NCI-H128 (cell line): ENCODE data around the gene EFCC1.
A peak's percentile ranks its signal among the peaks of the same experiment; 100 is the strongest.

Source experiments
- DNase-seq: peaks from one replicate; lab custom pipeline; 2025; ENCODE audit not compliant: unreplicated experiment; lab: John Stamatoyannopoulos, UW

EFCC1 gene, protein sequence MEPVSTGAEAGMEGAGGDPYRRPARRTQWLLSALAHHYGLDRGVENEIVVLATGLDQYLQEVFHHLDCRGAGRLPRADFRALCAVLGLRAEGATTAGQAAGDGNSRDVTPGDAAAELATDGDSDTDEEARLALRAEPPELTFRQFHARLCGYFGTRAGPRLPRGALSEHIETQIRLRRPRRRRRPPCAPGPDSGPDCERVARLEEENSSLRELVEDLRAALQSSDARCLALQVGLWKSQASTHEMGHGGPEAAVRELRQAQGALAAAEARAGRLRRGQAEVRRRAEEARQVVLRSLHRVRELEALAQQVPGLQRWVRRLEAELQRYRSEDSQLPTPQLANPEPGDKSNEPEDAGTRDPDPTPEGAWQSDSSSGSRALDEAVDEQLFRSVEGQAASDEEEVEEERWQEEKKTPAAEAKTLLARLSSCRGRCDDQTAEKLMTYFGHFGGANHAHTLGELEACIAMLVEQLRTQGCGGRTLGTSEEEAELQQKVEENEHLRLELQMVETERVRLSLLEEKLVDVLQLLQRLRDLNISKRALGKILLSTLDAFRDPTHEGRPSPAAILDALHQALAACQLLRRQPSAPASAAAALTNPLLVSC

GRCh38 chr3:129001101-129001805, at the start of gene EFCC1:
Gene EFCC1, plus strand, starts transcription at chr3:129001304. Its CDS starts 325 bp downstream, at chr3:129001629.
- DNase-seq = no peak

DNA sequence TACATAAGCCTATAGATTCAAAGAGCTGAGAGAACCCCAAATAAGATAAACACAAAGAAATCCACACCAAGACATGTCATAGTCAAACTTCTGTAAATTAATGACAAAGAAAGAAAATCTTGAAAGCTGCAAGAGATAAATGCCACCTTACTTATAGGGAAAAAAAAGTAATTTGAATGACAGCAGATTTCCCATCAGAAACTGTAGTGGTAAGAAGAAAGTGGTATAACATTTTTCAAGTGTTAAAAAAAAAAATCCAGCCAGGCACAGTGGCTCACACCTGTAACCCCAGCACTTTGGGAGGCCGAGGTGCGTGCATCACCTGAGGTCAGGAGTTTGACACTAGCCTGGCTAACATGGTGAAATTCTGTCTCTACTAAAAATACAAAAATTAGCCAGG, 44.7 kb upstream of the EFCC1 start:
- no peak for DNase-seq

GRCh38 chr3:128965280-128965679, 35.8 kb upstream of the EFCC1 start:
- DNase-seq = no peak

DNA sequence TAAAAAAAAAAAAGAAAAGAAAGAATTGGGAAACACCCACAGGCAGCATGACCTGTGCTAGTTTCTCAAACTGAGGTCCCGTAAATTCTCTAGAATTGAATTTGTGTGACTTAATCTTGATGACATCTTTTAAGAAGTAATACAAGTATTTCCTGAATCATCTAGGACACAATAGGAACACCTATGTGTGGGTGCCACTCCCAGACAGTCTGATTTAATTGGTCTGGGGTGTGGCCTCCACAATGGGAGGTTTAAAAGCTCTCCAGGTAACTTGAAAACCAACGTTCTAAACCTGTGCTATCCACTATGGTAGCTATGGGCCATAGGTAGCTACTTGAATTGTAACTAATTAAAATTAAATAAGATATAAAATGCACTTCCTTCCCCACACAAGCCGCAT, 35.3 kb upstream of the EFCC1 start:
- DNase-seq = no peak

DNA sequence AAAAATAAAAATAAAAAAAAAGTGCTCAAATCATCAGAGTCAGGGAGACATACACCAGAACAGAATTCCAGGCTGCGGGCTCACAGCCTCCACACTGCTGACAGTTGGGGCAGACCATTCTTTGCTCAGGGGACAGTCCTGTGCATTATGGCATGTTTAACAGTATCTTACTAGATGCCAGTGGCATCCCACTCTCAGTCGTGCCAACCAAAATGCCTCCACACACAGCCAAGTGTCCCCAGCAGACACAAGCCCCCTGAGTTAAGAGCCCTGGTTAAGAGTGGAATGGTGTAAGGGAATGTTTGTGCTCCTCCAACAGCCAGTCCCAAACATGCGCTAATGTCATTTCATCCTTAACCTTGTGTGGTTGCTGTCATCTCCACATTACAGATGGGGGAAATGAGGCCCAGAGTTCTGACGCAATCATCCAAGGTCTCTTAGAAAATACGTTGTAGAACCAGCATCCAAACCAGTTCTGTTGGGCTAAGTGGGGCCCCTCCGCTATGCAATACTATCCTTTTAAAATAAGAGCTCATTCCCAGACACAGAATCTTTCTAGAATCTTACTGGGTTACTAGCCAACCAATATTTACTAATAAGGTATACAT, 33.3 kb upstream of the EFCC1 start:
- no peak for DNase-seq

DNA sequence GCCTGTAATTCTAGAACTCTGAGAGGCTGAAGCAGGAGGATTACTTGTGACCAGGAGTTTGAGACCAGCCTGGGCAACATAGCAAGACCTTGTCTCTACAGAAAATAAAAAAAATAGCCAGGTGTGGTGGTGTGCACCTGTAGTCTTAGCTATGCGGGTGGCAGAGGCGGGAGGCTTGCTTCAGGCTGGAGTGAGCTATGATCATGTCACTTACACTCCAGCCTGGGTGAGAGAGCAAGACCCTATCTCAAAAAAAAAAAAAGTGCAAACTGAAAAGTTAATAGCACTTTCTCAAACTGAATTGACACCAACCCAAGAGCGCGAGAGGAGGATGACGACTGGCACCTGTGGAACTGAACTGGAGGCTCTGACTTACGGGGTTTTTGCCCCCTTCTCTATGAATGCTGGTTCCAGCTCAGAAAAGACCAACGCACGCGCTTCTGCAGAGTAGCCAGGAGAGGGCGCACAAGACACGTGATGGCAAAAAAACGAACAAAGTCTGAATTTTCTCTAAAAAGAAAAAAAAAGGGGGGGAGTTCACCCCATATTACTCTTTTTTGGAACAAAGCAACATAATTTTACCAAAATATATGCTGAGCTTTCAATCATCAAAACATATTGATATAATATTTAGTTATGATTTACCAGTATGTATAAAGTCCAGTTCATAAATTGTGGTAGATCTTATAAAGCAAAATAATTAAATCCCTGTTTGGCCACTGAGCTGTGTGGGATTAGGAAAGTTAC, 30.9 kb upstream of the EFCC1 start:
- no peak for DNase-seq

DNA sequence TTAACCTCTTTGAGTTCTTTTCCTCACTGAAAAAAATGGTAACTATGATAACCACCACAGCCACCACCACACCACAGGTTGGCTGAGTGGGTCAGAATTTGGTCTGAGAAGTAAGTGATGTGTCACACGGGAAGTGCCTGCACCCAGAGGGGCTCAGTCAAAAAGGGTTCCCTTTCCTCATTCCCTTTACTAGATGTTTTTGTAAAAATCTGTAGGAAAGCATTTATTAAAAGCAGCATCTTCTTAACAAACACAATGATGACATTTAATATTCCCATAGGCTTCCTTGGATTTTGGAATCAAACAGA, 30.4 kb upstream of the EFCC1 start:
- no peak for DNase-seq

- DNase-seq = no peak
Measured at GRCh38 chr3:128971421-128972100, 29.5 kb upstream of the EFCC1 start.

DNA sequence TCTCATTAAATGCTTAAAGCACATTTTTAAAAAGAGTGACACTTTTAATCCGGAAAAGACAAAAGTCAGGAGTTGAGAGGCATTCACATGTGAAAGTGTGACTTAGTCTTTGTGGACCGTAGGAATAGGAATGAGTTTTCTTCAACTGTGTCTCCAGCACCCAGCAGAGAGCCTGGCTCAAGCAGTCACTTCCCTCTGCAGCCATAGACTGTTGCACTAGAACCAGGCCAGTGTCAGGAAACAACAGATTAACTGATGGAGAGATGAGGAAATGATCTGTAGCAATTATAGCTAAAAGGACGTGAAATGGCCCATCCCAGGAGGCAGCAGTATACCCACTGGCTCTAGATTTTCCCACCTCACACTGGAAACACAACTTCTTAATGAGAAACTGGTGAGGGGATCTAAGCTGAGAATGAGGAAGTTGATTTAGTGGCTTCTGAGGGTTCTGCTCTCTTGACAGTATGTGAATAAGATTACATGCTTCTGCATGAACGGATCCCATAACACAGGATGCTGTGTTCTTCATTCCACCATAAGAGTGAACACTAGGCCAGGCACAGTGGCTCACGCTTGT, 27.0 kb upstream of the EFCC1 start:
- no peak for DNase-seq

- no peak for DNase-seq
Measured at GRCh38 chr3:128975276-128975675, 25.8 kb upstream of the EFCC1 start.

DNA sequence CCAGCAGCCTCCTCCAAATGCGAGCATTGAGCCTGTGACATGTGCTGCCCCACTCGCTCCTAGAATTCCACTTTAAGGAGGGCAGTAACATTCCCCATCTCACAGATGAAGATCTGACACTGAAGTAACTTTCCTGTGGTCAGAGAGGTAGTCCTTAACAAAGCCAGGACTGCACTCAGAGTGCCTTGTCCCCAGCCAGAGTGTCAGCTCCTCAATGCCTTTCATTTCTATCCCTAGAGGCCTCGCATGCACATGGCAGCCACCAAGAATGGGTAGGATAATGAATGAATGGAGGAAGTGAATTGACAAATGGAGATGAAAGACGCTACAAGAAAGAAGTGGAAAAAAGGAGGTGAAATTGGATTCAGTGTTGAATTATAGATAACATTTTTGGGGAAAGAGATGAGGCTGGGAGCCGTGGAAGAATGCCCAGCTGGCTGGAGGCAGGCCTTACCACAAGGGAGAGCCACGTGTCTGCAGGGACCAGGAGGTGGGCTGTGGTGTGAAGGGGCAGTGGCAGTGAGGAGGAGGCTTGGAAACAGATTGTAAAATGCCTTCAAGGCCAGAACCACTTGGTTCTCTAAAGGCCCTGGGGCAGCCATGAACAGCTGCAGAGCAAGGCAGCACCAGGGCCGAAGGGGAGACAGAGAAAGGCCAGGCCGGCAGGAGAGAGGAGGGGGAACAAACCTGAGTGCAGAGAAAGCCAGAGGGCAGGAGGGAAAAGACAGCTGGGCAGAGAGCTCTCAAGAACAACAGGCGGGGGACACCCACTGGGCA, 17.6 kb upstream of the EFCC1 start:
- no peak for DNase-seq

DNA sequence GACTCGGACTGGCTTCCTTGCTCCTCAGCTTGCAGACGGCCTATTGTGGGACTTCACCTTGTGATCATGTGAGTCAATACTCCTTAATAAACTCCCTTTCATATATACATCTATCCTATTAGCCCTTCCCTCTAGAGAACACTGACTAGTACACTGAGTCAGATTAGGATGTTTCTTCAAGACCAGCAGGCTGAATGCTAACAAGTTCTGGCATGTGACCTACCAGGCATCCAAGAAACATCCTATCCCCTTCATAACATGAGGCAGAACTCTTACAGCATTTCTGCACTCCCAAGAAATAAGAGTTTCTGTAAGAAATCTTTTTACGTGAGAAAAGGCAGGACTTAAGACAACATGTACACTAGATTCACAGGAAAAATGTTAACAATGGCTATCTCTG, 16.5 kb upstream of the EFCC1 start:
- no peak for DNase-seq

- no peak for DNase-seq
Measured at GRCh38 chr3:128987302-128988100, 13.6 kb upstream of the EFCC1 start.

- DNase-seq = no peak
Measured at GRCh38 chr3:128988286-128988685, 12.8 kb upstream of the EFCC1 start.

DNA sequence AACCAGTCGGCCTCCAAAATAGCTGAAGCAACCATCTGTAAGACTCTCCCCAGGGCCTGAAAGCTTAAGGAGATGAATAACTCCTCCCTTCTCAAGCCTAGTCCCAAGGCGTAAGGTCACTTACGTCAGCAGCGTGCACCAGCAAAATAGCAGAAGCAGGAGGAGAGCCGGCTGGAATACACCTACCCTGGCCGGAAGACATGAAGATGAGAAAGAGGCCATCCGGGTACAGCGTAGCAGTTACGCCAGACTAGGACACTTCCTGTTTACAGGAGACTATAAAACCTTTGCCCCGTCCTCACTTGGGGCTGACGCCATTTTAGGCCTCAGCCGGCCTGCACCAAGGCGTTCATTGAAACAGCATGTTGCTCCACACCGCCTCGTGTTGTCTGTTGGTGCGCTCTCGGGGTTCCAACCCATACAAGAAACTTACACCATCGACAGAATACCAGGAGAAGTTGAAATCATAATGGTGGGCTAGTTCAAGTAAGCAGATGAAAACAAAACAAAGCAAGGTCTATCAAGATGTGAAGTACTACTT, 9.7 kb upstream of the EFCC1 start:
- no peak for DNase-seq

GRCh38 chr3:128992926-128993460, 8.1 kb upstream of the EFCC1 start:
- no peak for DNase-seq

DNA sequence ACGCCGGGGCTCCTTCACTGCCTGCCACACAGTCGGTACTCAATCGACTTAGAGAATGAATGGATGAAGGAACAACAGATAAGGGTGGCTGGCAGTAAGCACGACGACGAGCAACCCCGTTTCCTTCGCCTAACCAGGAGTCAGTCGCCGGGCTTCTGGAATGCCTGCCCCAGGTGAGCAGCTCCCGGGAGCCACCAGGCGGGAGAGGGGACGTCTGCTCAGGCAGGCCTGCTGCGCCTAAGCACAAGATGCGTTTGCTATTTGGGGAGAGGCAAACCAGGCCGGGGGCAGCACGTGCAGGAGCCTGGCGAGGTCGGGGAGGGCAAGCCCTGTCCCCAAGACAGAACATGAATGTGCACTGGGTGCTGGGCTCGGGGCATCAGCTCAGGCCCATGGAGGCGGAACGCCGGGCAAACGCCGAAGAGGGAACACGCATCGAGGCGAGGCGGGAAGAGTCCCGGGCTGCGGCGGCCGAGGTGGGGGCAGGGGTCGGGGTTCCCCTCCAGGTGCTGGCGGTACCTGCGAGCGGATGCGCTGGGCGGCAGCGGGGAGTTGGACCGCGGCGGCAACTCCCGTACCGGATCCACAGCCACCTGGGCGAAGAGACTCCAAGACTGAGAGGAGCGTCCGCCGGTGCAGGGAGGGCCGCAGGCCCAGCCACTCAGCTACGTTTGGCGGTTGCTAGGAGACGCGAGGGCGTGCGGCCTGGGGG, 7.5 kb upstream of the EFCC1 start, which contains the start of gene CFAP92:
Gene CFAP92 (minus strand): TSS at position 616 of the 712 bp plus-strand sequence. CDS start 772 bp downstream, outside the sequence.
- peak; percentile 84 for DNase-seq
